ENCODE data around the gene COX7A2. TPM values are rescaled to one million over a fixed set of nuclear protein-coding genes. Genes with fewer than 3 reads are reported as not detected.

COX7A2 gene
- total RNA-seq, 2 donors from 2014 or later, result 795 to 814 TPM

GRCh38 chr6:75244063-75244584 is 523 bp upstream of the COX7A2 start:
- intact Hi-C loops (cut with DNase I), result no loop called here
- Histone ChIP-seq H3K27ac (peak overlapping the region; percentile 91), H3K9ac (ENCODE audit: low read depth in 2 of 2, low read length in 2 of 2) (peak overlapping the region; percentile 25 to 99), H3K4me1 (no peaks in the 10 kb centered on the region), H3K4me3 (peak overlapping the region; percentile 56), H3K27me3 (no peaks in the 10 kb centered on the region), H3K9me3 (no peaks in the 10 kb centered on the region), H3K36me3 (no peaks in the 10 kb centered on the region)
- TF ChIP-seq, protein P1, sequence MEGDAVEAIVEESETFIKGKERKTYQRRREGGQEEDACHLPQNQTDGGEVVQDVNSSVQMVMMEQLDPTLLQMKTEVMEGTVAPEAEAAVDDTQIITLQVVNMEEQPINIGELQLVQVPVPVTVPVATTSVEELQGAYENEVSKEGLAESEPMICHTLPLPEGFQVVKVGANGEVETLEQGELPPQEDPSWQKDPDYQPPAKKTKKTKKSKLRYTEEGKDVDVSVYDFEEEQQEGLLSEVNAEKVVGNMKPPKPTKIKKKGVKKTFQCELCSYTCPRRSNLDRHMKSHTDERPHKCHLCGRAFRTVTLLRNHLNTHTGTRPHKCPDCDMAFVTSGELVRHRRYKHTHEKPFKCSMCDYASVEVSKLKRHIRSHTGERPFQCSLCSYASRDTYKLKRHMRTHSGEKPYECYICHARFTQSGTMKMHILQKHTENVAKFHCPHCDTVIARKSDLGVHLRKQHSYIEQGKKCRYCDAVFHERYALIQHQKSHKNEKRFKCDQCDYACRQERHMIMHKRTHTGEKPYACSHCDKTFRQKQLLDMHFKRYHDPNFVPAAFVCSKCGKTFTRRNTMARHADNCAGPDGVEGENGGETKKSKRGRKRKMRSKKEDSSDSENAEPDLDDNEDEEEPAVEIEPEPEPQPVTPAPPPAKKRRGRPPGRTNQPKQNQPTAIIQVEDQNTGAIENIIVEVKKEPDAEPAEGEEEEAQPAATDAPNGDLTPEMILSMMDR (IDR thresholded peaks at IDR 0.05), result no peak
- peak; percentile 23 for DNase-seq

- no peak overlapping the region for H3K4me3 ChIP-seq
- DNase-seq, result no peak
- H3K9ac ChIP-seq (ENCODE audit: low read depth in 2 of 2, low read length in 2 of 2), result no peak overlapping the region
- H3K4me1 ChIP-seq, result no peaks in the 10 kb centered on the region
- no peaks in the 10 kb centered on the region for H3K36me3 ChIP-seq
- H3K27me3 ChIP-seq, result no peaks in the 10 kb centered on the region
- no peaks in the 10 kb centered on the region for H3K9me3 ChIP-seq
- intact Hi-C loops (cut with DNase I), result no loop called here
- no peak overlapping the region for H3K27ac ChIP-seq
- TF ChIP-seq, protein P1 (IDR thresholded peaks at IDR 0.05), result no peak
These were observed 7.0 kb downstream of the COX7A2 start for GRCh38 chr6:75236630-75237029.

DNA sequence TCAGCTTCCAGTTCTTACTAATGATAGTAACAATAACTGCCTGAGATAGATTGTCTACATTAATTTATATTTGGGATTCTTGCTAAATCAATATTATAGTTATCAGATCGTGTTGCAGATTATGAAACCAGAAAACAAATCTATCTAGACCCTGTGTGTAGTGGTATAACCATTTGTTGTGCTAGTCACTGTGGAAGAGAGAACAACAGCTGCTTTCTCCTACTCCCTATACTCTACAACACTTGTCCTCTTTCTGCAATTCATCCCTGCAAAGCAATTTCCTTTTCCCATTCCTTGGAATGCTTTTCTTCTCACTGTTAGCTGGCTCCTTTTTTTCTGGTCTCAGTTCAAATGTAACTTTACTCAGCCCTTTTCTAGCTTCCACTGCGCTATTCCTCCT is 8.3 kb downstream of the COX7A2 start:
- Histone ChIP-seq H3K27me3 (no peaks in the 10 kb centered on the region), H3K9ac (ENCODE audit: low read depth in 2 of 2, low read length in 2 of 2) (no peak overlapping the region), H3K4me3 (no peak overlapping the region), H3K27ac (no peak overlapping the region), H3K4me1 (no peaks in the 10 kb centered on the region), H3K9me3 (no peaks in the 10 kb centered on the region), H3K36me3 (no peaks in the 10 kb centered on the region)
- TF ChIP-seq, protein P1 (IDR thresholded peaks at IDR 0.05), result no peak
- intact Hi-C loops (cut with DNase I), result no loop called here
- no peak for DNase-seq

DNA sequence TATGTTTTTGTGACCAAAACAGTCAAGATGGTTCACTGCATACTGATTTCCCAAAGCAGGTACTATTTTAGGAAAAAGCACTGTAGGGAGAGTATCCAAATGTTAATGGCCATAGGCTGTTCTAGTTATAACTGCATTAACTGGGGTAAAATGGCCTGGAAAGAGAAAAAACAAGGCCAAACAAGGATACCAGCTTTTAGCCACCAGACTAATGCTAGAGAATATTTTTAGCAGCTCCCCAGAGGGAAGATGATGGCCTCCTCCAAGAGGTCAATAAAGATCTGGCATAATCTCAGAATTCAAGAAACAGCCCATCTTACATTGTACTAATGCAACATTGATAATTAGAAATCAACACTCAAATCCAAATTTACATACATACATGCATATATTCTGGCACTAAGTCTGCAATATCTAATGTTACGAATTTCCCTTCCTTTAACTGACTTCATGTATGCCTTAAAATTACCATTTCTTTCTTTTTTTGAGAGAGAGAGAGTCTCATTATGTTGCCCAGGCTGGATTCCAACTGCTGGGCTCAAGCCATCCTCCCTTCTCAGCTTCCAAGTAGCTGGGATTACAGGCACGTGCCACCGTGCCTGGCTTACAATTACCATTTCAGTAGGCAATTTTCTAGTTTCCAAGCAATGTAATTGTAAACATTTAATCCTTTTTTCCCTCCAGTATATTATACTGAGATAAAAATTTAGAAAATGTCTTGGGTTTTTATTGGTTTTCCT is 9.3 kb downstream of the COX7A2 start:
- H3K4me1 ChIP-seq, result no peaks in the 10 kb centered on the region
- no peaks in the 10 kb centered on the region for H3K36me3 ChIP-seq
- H3K4me3 ChIP-seq, result no peak overlapping the region
- H3K27me3 ChIP-seq, result no peaks in the 10 kb centered on the region
- TF ChIP-seq, protein P1 (IDR thresholded peaks at IDR 0.05), result no peak
- H3K9me3 ChIP-seq, result no peaks in the 10 kb centered on the region
- H3K9ac ChIP-seq (ENCODE audit: low read depth in 2 of 2, low read length in 2 of 2), result no peak overlapping the region
- no peak overlapping the region for H3K27ac ChIP-seq
- intact Hi-C loops (cut with DNase I), result no loop called here
- DNase-seq, result no peak

DNA sequence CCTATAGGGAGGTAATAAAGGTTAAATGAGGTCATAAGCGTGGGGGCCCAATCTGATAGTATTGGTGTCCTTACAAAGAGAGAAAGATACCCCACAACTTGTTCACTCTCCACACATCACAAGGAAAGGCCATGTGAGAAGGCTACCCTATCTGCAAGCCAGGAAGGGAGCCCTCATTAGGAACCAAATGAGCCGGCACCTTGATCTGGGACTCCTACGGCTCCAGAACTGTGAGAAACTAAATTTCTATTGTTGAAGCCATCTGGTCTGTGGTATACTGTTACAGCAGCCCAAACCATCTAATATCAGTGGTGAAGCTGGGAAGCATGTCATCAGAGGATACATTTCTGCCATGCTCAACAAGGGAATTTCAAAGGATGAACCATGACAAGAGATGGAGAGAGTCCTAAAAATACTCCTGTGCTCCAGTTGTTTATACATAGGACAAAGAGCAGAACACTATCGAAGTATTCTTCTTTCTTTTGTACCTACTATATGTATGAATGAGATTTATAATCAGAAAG is 10.4 kb downstream of the COX7A2 start:
- Histone ChIP-seq H3K9ac (ENCODE audit: low read depth in 2 of 2, low read length in 2 of 2) (no peak overlapping the region), H3K4me1 (no peaks in the 10 kb centered on the region)
- intact Hi-C loops (cut with DNase I), result no loop called here

More for the DNA sequence above, 10.4 kb downstream of the COX7A2 start:
- no peak overlapping the region for H3K27ac ChIP-seq
- TF ChIP-seq, protein P1 (IDR thresholded peaks at IDR 0.05), result no peak
- H3K9me3 ChIP-seq, result no peaks in the 10 kb centered on the region
- H3K36me3 ChIP-seq, result no peaks in the 10 kb centered on the region
- no peak for DNase-seq
- H3K27me3 ChIP-seq, result no peaks in the 10 kb centered on the region
- H3K4me3 ChIP-seq, result no peak overlapping the region

All from colonic mucosa (tissue), 4 donors.